GM12874 (cell line): ENCODE data around the gene NDUFA5.
A peak's percentile ranks its signal among the peaks of the same experiment; 100 is the strongest.

Experiments used
- TF ChIP-seq, protein P1 (sequence below): IDR thresholded peaks from 2 replicates; pipeline ENCODE4 v1.5.1; 2011; ENCODE audit warnings: low read depth, mild to moderate bottlenecking, control low read depth, low read length, moderate library complexity; ENCODE audit not compliant: insufficient read depth

NDUFA5 gene

DNA sequence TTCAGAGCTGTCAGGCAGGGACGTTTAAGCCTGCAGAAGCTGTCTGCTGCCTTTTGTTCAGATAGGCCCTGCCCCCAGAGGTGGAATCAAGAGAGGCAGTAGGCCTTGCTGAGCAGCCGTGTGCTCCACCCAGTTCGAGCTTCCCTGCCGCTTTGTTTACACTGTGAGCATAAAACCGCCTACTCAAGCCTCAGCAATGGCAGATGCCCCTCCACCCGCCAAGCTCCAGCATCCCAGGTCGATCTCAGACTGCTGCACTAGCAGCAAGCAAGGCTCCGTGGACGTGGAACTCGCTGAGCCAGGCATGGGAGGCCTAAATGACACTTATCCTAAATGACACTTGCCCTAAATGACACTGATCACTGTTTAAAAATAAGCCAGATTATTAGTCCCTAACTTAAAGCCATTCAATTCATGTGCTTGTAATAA is 37.2 kb upstream of the NDUFA5 start:
- TF ChIP-seq, protein P1, sequence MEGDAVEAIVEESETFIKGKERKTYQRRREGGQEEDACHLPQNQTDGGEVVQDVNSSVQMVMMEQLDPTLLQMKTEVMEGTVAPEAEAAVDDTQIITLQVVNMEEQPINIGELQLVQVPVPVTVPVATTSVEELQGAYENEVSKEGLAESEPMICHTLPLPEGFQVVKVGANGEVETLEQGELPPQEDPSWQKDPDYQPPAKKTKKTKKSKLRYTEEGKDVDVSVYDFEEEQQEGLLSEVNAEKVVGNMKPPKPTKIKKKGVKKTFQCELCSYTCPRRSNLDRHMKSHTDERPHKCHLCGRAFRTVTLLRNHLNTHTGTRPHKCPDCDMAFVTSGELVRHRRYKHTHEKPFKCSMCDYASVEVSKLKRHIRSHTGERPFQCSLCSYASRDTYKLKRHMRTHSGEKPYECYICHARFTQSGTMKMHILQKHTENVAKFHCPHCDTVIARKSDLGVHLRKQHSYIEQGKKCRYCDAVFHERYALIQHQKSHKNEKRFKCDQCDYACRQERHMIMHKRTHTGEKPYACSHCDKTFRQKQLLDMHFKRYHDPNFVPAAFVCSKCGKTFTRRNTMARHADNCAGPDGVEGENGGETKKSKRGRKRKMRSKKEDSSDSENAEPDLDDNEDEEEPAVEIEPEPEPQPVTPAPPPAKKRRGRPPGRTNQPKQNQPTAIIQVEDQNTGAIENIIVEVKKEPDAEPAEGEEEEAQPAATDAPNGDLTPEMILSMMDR: no peak

DNA sequence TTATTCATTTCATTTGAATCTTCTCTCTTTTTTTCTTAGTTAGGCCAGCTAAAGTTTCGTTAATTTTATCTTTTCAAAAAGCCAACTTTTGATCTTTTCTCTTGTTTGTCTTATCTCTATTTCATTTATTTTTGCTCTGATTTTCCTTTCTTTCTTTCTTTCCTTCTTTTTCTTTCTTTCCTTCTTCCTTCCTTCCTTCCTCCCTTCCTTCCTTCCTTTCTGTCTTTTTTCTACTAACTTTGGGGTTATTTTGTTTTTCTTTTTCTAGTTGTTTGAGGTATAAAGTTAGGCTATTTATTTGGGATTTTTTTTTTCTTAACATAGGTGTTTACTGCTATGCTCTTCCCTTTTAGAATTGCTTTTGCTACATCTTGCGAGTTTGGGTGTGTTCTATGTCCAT is 30.8 kb upstream of the NDUFA5 start:
- TF ChIP-seq, protein P1: no peak

DNA sequence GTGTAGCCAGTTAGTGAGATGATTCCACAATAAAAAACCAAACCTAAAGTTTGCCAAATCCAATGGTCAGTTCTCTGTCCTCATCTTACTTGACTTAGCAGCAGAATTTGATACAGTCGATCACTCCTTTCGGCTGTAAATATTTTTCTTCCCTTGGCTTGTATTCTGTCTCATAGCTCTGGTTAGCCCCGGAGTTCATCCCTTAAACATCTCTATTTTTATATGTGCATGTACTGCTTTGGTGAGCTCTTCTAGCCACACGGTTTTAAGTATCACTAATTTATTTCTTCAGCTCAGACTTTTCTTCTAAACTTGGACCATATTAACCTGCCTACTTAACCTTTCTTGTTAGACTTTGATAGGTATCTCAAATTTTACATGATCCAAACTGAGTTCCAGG is 26.2 kb upstream of the NDUFA5 start:
- TF ChIP-seq, protein P1: no peak

DNA sequence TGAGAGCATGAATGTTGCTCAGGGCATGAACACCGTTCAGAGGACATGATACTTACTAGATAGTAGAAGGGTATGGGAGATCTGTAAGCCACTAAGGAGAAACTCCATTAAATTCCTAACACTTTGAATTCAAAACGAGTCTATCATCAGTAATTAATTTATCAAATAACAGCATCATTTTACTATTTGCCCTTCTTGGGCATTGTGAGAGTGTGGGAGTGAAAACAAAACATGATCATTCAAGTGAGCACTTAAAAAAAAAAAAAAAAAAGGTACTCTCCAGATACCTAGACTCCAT is 23.5 kb upstream of the NDUFA5 start:
- TF ChIP-seq, protein P1: no peak

DNA sequence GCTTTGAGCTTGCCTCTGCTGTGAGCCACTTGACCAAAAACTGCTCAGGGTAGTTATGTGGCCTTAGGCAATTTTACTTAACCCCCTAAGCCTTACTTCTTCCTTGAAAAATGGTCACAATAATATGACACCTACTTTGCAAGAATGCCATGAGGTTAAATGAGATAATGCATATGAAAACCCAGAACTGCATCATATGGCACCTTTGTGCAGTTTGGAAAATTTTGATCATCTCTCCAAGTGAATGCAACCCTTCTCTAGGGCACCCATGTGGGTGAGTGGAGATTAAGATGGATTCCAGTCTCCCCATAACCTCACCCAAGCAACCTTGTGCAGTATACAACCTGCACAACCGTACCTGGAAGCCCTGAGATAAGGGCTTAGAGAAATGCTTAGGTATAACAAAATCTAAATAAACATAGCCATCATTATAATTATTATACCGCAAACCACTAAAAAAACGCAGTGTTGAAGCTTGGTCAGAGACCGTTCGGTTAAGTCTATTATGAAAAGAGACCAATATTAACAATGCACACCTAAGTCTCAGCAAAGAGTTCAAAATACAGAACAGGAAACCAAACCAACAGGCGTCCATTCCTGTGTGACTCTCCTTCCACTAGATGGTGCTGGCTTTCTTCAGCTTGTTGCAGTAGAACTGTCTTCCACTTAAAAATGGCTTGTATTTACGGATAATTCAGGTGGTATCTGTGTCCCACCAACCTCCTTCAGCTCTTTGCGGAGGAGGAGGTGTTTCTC is 23.0 kb upstream of the NDUFA5 start:
- TF ChIP-seq, protein P1: peak; percentile 65

DNA sequence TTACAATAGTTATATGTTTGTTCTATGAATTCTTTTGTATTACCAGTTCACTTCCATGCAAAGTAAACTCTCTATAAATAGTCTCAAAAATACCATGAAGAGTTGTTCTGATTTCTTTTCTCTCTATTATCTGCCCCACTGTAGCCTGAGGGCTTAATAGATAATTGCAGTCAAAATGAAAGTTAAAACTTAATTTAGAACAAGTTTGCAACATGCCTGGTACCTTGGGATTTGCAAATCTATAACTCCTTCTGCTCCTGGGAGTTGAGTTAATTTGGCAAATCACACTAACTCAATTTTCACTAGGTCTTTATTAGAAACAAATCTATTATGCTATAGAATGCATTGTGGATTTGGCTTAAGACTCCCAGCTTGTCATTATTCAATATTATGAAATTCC is 21.8 kb upstream of the NDUFA5 start:
- TF ChIP-seq, protein P1: no peak

DNA sequence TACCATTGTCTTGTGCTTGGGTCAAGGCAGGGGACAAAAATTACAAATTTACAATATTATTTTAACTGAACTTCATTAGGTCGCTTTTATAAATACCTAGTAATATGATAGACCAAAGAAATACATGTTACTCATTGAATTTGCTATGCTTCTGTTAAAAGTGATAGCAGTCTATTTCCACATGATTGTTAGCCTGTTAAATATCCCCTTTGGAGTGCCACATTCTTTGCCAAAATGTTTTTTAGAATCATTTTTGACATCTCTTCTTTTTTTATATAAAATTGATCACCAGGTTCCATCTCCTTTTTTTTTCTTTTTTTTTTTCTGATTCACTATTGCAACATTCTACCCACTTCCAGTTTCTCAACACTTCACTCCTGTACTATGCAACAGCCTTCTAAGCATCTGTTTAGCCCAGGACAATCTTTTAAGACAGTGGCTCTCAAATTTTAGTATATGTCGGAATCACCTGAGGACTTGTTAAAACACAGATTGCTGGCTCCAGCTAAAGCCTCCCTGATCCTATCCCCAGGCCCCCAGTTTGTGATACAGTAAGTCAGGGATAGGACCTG is 16.4 kb upstream of the NDUFA5 start:
- TF ChIP-seq, protein P1: no peak
